HUES64 (cell line): ENCODE data around the gene LZTR1.

Experiments used
- H3K27ac ChIP-seq: 2 replicates; pipeline ENCODE4 v1.7.0; 2013; ENCODE audit warnings: low read depth, low read length, inconsistent platforms
- H3K27me3 ChIP-seq: 2 replicates; pipeline ENCODE4 v1.6.1; 2013; ENCODE audit warnings: mild to moderate bottlenecking, low read length; ENCODE audit not compliant: insufficient read depth
- H3K36me3 ChIP-seq: 2 replicates; pipeline ENCODE4 v1.6.1; 2013; ENCODE audit warnings: mild to moderate bottlenecking, low read length; ENCODE audit not compliant: insufficient read depth
- H3K4me1 ChIP-seq: 2 replicates; pipeline ENCODE4 v1.6.1; 2013; ENCODE audit warnings: mild to moderate bottlenecking, low read length, moderate library complexity; ENCODE audit not compliant: insufficient read depth
- H3K4me3 ChIP-seq: 2 replicates; pipeline ENCODE4 v1.5.1; 2013; ENCODE audit warnings: mild to moderate bottlenecking, low read length, moderate library complexity
- H3K9ac ChIP-seq: 2 replicates; pipeline ENCODE4 v1.6.1; 2013; ENCODE audit warnings: mild to moderate bottlenecking, low read depth, low read length
- H3K9me3 ChIP-seq: 2 replicates; pipeline ENCODE4 v1.6.1; 2013; ENCODE audit warnings: low read depth, low read length; ENCODE audit not compliant: insufficient read depth
- WGBS: fragments of 150-250, 120-280 bp; methylation state at CpG from one replicate; pipeline ENCODE4 v1.1.7; 2013; ENCODE audit warnings: missing lambda C conversion rate; 5-methylcytosine and 5-hydroxymethylcytosine counted together

LZTR1 gene

DNA sequence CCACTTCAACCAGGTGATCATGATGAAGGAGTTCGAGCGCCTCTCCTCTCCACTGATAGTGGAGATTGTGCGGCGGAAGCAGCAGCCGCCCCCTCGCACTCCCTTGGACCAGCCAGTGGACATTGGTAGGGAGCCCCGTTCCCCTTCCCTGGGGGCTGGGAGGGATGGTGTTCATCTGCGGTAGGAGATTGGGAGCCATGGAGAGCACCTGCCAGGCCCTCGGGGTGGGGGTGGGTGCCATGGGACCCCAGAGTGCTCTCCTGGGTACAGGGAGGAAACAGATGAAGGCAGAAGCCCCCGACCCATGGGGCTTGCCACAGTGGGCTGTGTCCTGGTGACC is 12.8 kb downstream of the LZTR1 start:
- H3K36me3 ChIP-seq: peaks cover 40% of the 10 kb centered on the region
- WGBS: 94% methylated on average over 10 of the region's 10 CpGs

GRCh38 chr22:20995329-20996030 is 13.4 kb downstream of the LZTR1 start:
- Histone ChIP-seq H3K4me3 (no peak overlapping the region), H3K9me3 (no peaks in the 10 kb centered on the region), H3K27ac (no peak overlapping the region), H3K9ac (no peak overlapping the region), H3K27me3 (no peaks in the 10 kb centered on the region), H3K36me3 (peaks cover 43% of the 10 kb centered on the region), H3K4me1 (no peaks in the 10 kb centered on the region)
- 92% methylated on average over 23 of the region's 23 CpGs for WGBS

More for the DNA sequence above, 12.8 kb downstream of the LZTR1 start:
- H3K9ac ChIP-seq: no peak overlapping the region
- H3K9me3 ChIP-seq: no peaks in the 10 kb centered on the region
- no peak overlapping the region for H3K4me3 ChIP-seq
- H3K27ac ChIP-seq: no peak overlapping the region
- no peaks in the 10 kb centered on the region for H3K27me3 ChIP-seq
- no peaks in the 10 kb centered on the region for H3K4me1 ChIP-seq

DNA sequence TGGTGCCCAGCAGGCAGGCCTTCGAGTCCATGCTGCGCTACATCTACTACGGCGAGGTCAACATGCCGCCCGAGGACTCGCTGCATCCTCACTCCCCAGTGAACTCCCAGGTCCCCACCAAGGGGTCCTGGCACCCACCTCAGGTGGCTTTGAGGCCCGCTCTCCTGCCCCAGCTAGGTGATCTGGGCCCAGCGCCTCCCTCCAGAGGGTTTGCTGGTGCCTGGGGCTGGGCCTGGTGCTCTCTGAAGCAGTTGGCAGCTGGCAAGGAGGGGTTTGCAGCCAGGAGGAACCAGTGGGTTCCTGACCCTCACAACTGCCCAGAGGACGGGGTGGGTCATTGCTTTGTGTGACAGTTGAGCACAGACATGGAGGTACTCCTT is 13.9 kb downstream of the LZTR1 start:
- no peak overlapping the region for H3K9ac ChIP-seq
- H3K4me3 ChIP-seq: no peak overlapping the region
- peaks cover 41% of the 10 kb centered on the region for H3K36me3 ChIP-seq
- H3K4me1 ChIP-seq: no peaks in the 10 kb centered on the region
- WGBS: 96% methylated on average over 10 of the region's 10 CpGs
- H3K27ac ChIP-seq: no peak overlapping the region
- no peaks in the 10 kb centered on the region for H3K9me3 ChIP-seq
- H3K27me3 ChIP-seq: no peaks in the 10 kb centered on the region

DNA sequence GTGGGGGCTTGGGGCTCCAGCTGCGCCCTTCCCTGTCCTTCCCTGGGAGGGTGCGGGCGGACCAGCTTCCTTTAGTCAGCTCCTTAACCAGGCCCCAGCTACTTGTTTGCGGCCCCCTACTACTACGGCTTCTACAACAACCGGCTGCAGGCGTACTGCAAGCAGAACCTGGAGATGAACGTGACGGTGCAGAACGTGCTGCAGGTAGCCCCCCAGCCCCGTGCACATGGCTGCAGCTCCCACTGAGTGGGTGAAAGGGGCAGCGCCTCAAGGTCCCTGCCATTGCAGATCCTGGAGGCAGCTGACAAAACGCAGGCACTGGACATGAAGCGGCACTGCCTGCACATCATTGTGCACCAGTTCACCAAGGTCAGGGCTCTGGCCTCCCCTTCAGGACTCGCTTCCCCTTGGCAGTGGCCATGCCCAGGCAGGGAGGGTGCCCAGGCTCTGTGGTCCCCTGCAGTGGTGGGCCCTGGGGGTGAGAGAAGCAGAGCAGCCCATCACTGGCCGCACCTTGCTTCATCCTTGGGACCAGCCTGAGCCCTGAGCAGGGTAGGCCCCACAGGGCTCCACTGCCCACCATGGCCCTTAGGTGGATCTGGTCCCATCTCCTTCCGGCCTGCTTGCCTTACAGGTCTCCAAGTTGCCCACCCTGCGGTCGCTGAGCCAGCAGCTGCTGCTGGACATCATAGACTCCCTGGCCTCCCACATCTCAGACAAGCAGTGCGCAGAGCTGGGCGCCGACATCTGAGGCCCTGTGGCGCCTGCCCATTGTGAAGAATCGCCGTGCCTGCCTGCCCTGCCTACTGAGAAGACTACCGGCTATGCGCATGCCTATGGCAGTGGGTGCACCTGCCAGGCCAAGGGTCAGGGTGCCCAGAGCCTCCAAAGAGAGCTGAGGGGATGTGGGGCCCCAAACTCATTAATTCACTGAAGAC is 14.8 kb downstream of the LZTR1 start:
- Histone ChIP-seq H3K27ac (no peak overlapping the region), H3K36me3 (peaks cover 36% of the 10 kb centered on the region), H3K27me3 (no peaks in the 10 kb centered on the region), H3K9ac (no peak overlapping the region; the same call in 1 of the 2 replicates), H3K9me3 (no peaks in the 10 kb centered on the region), H3K4me1 (no peaks in the 10 kb centered on the region), H3K4me3 (no peak overlapping the region)
- WGBS: 95% methylated on average over 27 of the region's 27 CpGs

GRCh38 chr22:20997536-20998257 is 15.6 kb downstream of the LZTR1 start:
- 93% methylated on average over 13 of the region's 13 CpGs for WGBS
- Histone ChIP-seq H3K4me3 (no peak overlapping the region), H3K9me3 (no peaks in the 10 kb centered on the region), H3K27me3 (no peaks in the 10 kb centered on the region), H3K4me1 (no peaks in the 10 kb centered on the region), H3K9ac (no peak overlapping the region; the same call in 1 of the 2 replicates), H3K27ac (no peak overlapping the region), H3K36me3 (peaks cover 27% of the 10 kb centered on the region)

- no peaks in the 10 kb centered on the region for H3K4me1 ChIP-seq
- WGBS: 80% methylated on average over 7 of the region's 7 CpGs
- no peak overlapping the region for H3K4me3 ChIP-seq
- H3K9ac ChIP-seq: no peak overlapping the region
- H3K9me3 ChIP-seq: no peaks in the 10 kb centered on the region
- no peak overlapping the region for H3K27ac ChIP-seq
- no peaks in the 10 kb centered on the region for H3K27me3 ChIP-seq
- peaks cover 27% of the 10 kb centered on the region for H3K36me3 ChIP-seq
Observed at GRCh38 chr22:20998411-20999336, 16.6 kb downstream of the LZTR1 start.

DNA sequence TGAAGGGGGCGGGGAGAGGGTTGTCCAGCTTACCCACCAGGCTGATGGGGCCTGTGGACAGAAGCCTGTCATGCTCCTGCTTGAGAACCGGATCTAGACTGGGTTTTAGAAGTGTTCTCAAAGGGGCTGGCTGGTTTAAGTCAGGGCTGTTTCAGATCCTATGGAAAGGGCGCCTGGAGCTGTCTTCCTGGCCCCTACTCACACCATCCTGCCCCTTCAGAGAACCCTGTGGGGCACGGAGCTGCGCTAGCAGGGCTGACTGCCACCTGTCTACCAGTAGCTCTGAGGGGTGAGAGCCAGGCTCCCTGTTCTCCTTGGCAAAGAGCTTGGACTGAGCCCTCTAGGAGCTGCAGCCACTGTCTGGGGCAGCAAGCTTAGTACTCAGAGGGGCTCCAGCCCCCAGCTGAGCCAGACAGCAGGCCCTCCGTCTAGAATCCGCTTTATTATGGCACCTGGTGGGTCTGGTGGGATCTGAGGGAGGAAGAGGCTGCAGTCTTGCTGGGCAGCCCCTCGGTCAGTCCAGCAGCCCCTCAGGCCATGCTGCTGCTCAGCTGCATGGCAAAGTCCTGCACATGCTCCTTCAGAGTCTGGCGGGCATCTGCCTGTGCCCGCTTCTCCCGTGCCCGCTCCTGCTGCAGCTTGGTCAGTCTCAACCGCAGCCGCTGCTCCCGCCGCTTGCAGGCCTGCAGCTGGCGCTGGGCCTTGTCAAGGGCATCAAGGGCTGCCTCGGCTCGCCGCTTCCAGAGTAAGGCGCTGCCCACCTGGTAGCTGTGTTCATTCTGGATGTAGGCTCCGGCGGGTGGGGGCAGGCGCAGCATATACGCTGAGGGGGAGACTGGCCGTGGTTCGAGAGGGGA is 17.5 kb downstream of the LZTR1 start:
- WGBS: 94% methylated on average over 27 of the region's 27 CpGs
- Histone ChIP-seq H3K27me3 (no peaks in the 10 kb centered on the region), H3K36me3 (peaks cover 27% of the 10 kb centered on the region), H3K4me3 (no peak overlapping the region), H3K9ac (no peak overlapping the region), H3K27ac (no peak overlapping the region), H3K9me3 (no peaks in the 10 kb centered on the region), H3K4me1 (no peaks in the 10 kb centered on the region)

GRCh38 chr22:21000207-21000986 is 18.3 kb downstream of the LZTR1 start:
- peak overlapping the region; percentile 100 for H3K4me3 ChIP-seq
- no peak overlapping the region for H3K27ac ChIP-seq
- no peaks in the 10 kb centered on the region for H3K27me3 ChIP-seq
- WGBS: 85% methylated on average over 22 of the region's 22 CpGs
- peaks cover 27% of the 10 kb centered on the region for H3K36me3 ChIP-seq
- no peaks in the 10 kb centered on the region for H3K4me1 ChIP-seq
- no peaks in the 10 kb centered on the region for H3K9me3 ChIP-seq
- H3K9ac ChIP-seq: peak overlapping the region; percentile 95

- Histone ChIP-seq H3K9me3 (no peaks in the 10 kb centered on the region), H3K4me1 (no peaks in the 10 kb centered on the region), H3K4me3 (peak overlapping the region; percentile 100), H3K27me3 (no peaks in the 10 kb centered on the region), H3K27ac (peak overlapping the region; percentile 90), H3K9ac (peak overlapping the region; percentile 95), H3K36me3 (peaks cover 25% of the 10 kb centered on the region)
- 21% methylated on average over 26 of the region's 26 CpGs for WGBS
Observed at GRCh38 chr22:21000987-21001600, 19.0 kb downstream of the LZTR1 start.
